GM12878 (cell line): ENCODE results near the gene PLA2G15. TPM values are rescaled to one million over a fixed set of nuclear protein-coding genes. Genes with fewer than 3 reads are reported as not detected.

Source experiments
- ATAC-seq: fragments of 200-7000 bp; cut with Tn5 transposase; 3 replicates; pipeline ENCODE4 v1.9.1; 2020; ENCODE audit warnings: mild to moderate bottlenecking, moderate library complexity
- BruUV-seq: library from RNA; stranded (reverse); fragments of 400-500 nt; replicated peaks from 2 replicates; lab custom pipeline; 2021; lab: Mats Ljungman, UMichigan
- CTCF ChIA-PET: fragments of 300-600 bp; sonication (Branson Sonifier 250); formaldehyde crosslinking; extraction: SDS; loops from one replicate; lab custom pipeline; 2021; ENCODE audit warnings: inconsistent platforms; lab: Yijun Ruan, JAX
- POLR2A ChIA-PET: fragments of 350-600 bp; formaldehyde crosslinking; extraction: SDS; loops from one replicate; lab custom pipeline; 2021; ENCODE audit warnings: inconsistent platforms; lab: Charles Lee
- RAD21 ChIA-PET: fragments of 300-600 bp; sonication (Branson Sonifier 250); formaldehyde crosslinking; loops from one replicate; lab custom pipeline; 2023; ENCODE audit warnings: antibody characterized with exemption; ENCODE audit not compliant: unreplicated experiment; lab: Charles Lee
- SMC1A ChIA-PET: fragments of 300-600 bp; sonication (Branson Sonifier 250); formaldehyde crosslinking; loops from one replicate; lab custom pipeline; 2023; ENCODE audit not compliant: unreplicated experiment, uncharacterized antibody; lab: Charles Lee
- DNase-seq: peaks from one replicate; pipeline ENCODE4 v3.0.0-alpha.2; 2011; ENCODE audit warnings: low read depth, low spot score
- FAIRE-seq: peaks from 3 replicates; lab custom pipeline; 2011; peaks lifted over from hg19 to GRCh38; lab: Jason Lieb, UNC
- H2AFZ ChIP-seq: 2 replicates; pipeline ENCODE4 v1.6.0; 2011; ENCODE audit warnings: low read depth, low read length, control low read depth; ENCODE audit not compliant: control insufficient read depth
- H3K27ac ChIP-seq: 2 replicates; pipeline ENCODE4 v1.5.1; 2011; ENCODE audit warnings: control low read depth; ENCODE audit not compliant: control insufficient read depth, insufficient read depth
- H3K27me3 ChIP-seq, 2 experiments: replicated peaks in 1 of 2; 2 replicates each; pipeline versions ENCODE4 v1.6.0 to v1.6.1; 2011; ENCODE audit warnings: low read length in 1 of 2; ENCODE audit not compliant: control insufficient read depth in 2 of 2, insufficient read depth in 2 of 2
- H3K36me3 ChIP-seq, 2 experiments: 2 replicates each; pipeline ENCODE4 v1.5.1; 2011; ENCODE audit warnings: low read length in 1 of 2; ENCODE audit not compliant: control insufficient read depth in 2 of 2, insufficient read depth in 2 of 2
- H3K4me1 ChIP-seq: 2 replicates; pipeline ENCODE4 v1.6.1; 2011; ENCODE audit warnings: mild to moderate bottlenecking, low read length, moderate library complexity, mixed read lengths; ENCODE audit not compliant: control insufficient read depth, insufficient read depth
- H3K4me2 ChIP-seq: 2 replicates; pipeline ENCODE4 v1.6.0; 2011; ENCODE audit warnings: control low read depth; ENCODE audit not compliant: control insufficient read depth, insufficient read depth
- H3K4me3 ChIP-seq: fragments of 200-600 bp; sonication (generic); 2 replicates; pipeline ENCODE4 v1.5.1; 2016
- H3K79me2 ChIP-seq: 2 replicates; pipeline ENCODE4 v1.6.0; 2011; ENCODE audit warnings: low read length; ENCODE audit not compliant: control insufficient read depth, insufficient read depth
- H3K9ac ChIP-seq: 2 replicates; pipeline ENCODE4 v1.8.0; 2011; ENCODE audit warnings: low read length, control low read depth, mixed read lengths; ENCODE audit not compliant: control insufficient read depth, insufficient read depth
- H3K9me3 ChIP-seq: replicated peaks from 3 replicates; pipeline ENCODE4 v1.5.1; 2011; ENCODE audit warnings: mild to moderate bottlenecking, low read length; ENCODE audit not compliant: control insufficient read depth, insufficient read depth
- H4K20me1 ChIP-seq: 2 replicates; pipeline ENCODE4 v1.6.0; 2011; ENCODE audit not compliant: control insufficient read depth, insufficient read depth
- POLR2AphosphoS2 ChIP-seq: IDR thresholded peaks from 2 replicates; pipeline ENCODE4 v1.6.1; 2011; ENCODE audit warnings: low read depth, mild to moderate bottlenecking, low read length, improper control_type of control experiment, moderate library complexity
- WGBS: methylation state at CpG from one replicate; pipeline ENCODE4 v1.1.6; 2016; ENCODE audit warnings: low lambda C conversion rate; ENCODE audit not compliant: insufficient replicate concordance, insufficient coverage; ENCODE audit errors: missing lambda C conversion rate; 5-methylcytosine and 5-hydroxymethylcytosine counted together
- in situ Hi-C: fragments of 300-500 bp; cut with MboI; formaldehyde crosslinking; loops from 9 replicates; pipeline ENCODE4 v1.14.3; 2018; ENCODE audit warnings: mixed read lengths
- intact Hi-C: fragments of 100-400 bp; cut with micrococcal nuclease; formaldehyde crosslinking; loops from one replicate; pipeline ENCODE4 v1.14.2; 2022; ENCODE audit not compliant: unreplicated experiment
- polyA plus RNA-seq, 11 experiments: library from polyadenylated mRNA; depleted of rRNA in 4 of 11; unstranded in 6 of 11; stranded (reverse) in 5 of 11; fragments of >200 nt; fragmentation: Nextera tagmentation in 4 of 11; fragmentation: Illumina TruSeq in 1 of 11; extraction: Ambion mirVana in 4 of 11; extraction: Trizol in 1 of 11; gene quantifications; 1 replicate in 1 of 11; 2 replicates in 10 of 11; pipeline versions ENCODE4 v1.2.1 to v1.2.3, GENCODE V29; 2011 to 2016; ENCODE audit warnings: inconsistent platforms in 2 of 11, missing spikeins in 2 of 11, low read depth in 1 of 11
- total RNA-seq, 4 experiments: library from RNA; depleted of rRNA in 3 of 4; stranded (reverse); fragments of >200 nt in 3 of 4; fragmentation: Illumina TruSeq in 1 of 4; extraction: Trizol in 1 of 4; gene quantifications; 2 replicates each; pipeline versions ENCODE4 v1.2.1 to v1.2.3, GENCODE V29; 2013 to 2021
- TF ChIP-seq, protein P1 (sequence below): IDR thresholded peaks from 2 replicates; pipeline ENCODE4 v1.6.1; 2012; ENCODE audit warnings: low read depth, low read length, improper control_type of control experiment

Gene PLA2G15
- total and polyA plus RNA-seq, 10 of the 15 experiments (the other 5 are each of a cell fraction or from before 2014, with no cell fraction given) = 0.31 to 9.4 (median 6.8) TPM

DNA sequence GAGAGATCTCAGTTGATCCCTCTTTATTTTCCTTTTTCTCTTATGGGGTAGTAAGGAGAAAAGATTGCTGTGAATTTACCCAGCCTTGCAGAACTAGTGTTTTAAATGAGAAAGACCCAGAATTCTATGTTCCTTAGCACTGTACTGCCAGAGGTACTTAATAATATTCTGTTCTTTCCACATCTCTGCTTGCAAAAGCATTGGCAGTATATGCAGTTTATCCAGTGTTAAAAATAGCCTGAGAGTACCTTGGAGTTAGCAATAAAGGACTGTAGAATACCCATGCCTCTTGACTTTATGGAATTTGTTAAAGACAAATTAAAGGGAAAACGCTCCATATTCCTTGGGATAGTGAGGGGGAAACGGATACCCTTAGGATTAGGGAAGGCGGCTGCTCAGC is 31.1 kb downstream of the PLA2G15 start:
- TF ChIP-seq, protein P1, sequence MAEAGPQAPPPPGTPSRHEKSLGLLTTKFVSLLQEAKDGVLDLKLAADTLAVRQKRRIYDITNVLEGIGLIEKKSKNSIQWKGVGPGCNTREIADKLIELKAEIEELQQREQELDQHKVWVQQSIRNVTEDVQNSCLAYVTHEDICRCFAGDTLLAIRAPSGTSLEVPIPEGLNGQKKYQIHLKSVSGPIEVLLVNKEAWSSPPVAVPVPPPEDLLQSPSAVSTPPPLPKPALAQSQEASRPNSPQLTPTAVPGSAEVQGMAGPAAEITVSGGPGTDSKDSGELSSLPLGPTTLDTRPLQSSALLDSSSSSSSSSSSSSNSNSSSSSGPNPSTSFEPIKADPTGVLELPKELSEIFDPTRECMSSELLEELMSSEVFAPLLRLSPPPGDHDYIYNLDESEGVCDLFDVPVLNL = no peak
- TF ChIP-seq POLR2AphosphoS2 = no peak
- Histone ChIP-seq H3K27ac (peak overlapping the region; percentile 70), H2AFZ (no peak overlapping the region), H3K9ac (no peak overlapping the region), H3K4me3 (peak overlapping the region; percentile 28; the same call in 1 of the 2 replicates), H3K79me2 (peaks cover 44% of the 10 kb centered on the region), H3K36me3 (peaks cover 13 to 18% of the 10 kb centered on the region in 2 experiments), H3K27me3 (no peaks in the 10 kb centered on the region), H3K4me1 (peaks cover 37% of the 10 kb centered on the region), H4K20me1 (no peaks in the 10 kb centered on the region), H3K4me2 (peak overlapping the region; percentile 56), H3K9me3 (no peaks in the 10 kb centered on the region)
- ChIA-PET SMC1A (interaction anchor here (0.6 to 18.5 kb wide), 7 partner anchors 3 to 81 kb away, joined by 3 to 253 read pairs (median 7); partner anchors contain the start of gene SLC7A6), POLR2A (interaction anchor here (0.8 to 12.2 kb wide), 3 partner anchors 10 to 12 kb away, joined by 3 to 177 read pairs (median 6); partner anchors contain the start of gene SLC7A6), RAD21 (interaction anchor here (1.0 to 4.1 kb wide), 6 partner anchors 8 to 53 kb away, joined by 3 to 32 read pairs (median 6); partner anchors contain the start of gene SLC7A6), CTCF (interaction anchor here (1.2 to 4.4 kb wide), 6 partner anchors 9 to 43 kb away, joined by 3 to 40 read pairs (median 6); partner anchors contain the start of genes PRMT7, SLC7A6 and SLC7A6OS)
- WGBS = 88% methylated on average over 3 of the region's 3 CpGs
- FAIRE-seq (no peak), ATAC-seq (no peak), DNase-seq (no peak)
- no TSS peak for BruUV-seq
- in situ Hi-C loops = no loop called here
- intact Hi-C loops = no loop called here
